Measurements from ENCODE around the gene MAP3K8.
"Not testable (repeated sequence)": the region's sequence is repeated elsewhere in the genome, so short reads cannot be mapped to it uniquely, and the experiment has no call there.

MAP3K8 gene

DNA sequence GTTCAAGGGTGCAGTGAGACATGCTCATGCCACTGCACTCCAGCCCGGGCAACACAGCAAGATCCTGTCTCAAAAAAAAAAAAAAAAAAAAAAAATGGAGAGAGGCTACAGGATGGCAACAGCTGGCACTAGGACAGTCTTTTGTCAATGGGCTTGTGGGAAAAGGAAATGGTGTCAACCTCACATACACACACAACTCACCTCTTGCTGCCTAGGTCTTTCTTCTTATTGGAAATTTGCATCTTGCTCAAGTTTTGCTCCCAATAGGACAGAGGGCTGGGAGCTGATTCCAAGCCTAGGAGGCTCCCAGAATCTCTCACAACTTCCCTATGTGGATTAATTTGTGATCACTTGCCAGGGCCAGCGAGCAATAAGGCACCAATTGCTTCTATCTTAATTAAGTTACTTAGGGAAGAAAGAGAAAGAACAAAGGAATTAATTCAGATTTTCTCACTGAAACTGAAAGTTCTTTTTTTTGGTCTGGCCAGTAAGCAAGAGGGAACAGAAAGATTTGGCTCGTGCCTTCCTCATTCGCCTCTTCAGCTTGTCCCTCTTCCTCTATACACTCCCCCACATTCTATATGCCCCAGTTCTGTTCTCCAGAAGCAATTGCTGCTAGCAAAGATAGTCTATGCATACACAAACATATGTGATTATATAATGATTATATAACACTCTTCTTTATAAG lies 33.8 kb downstream of the MAP3K8 start:
- Mint-ChIP-seq H3K27me3 (ENCODE audit: low read depth) (peaks cover 18% of the 10 kb centered on the region), H3K27ac (no peak overlapping the region), H3K9me3 (no peaks in the 10 kb centered on the region), H3K4me3 (no peak overlapping the region), H3K4me1 (ENCODE audit: low read depth) (peaks cover 12% of the 10 kb centered on the region), H3K36me3 (ENCODE audit: low read depth) (peaks cover 1% of the 10 kb centered on the region)
- no peak for DNase-seq (ENCODE audit: low spot score)

DNA sequence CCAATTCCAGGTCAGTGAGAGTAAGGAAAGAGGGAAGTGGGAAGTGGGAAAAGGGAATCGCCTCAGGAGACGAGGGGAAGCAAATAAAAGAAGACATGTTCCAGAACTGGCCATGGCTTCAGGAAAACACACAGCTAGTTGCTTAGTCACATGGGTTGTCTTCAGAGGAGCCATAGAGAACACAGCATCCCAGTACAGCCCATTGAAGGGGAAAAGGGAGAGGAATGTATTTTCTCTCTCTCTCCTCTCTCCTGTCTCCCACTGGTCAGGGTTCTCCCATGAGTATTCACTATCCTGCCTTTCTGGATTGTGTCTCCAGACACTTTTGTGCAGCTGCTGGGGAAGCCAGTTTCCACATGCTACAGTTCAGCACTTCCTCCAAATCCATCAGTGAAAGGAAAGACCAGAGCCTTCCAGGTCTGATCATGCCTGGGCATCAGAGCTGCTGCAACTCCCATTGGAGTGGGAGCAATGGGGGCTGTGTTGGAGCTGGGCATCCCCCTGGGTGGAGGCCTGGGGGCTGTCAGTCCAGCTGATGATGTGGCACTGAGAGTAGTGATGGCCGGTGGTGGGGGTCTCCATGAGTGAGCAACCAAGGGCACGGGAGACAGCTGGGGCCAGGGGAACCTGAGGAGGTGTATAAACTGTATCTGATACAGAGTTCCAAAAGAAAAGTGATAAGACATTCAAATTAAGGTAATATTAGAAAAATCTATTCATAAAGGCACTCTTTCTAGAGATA lies 38.6 kb downstream of the MAP3K8 start:
- no peak for DNase-seq (ENCODE audit: low spot score)
- H3K4me3 Mint-ChIP-seq, result no peak overlapping the region
- no peaks in the 10 kb centered on the region for H3K9me3 Mint-ChIP-seq
- H3K4me1 Mint-ChIP-seq (ENCODE audit: low read depth), result peaks cover 11% of the 10 kb centered on the region
- no peaks in the 10 kb centered on the region for H3K36me3 Mint-ChIP-seq (ENCODE audit: low read depth)
- peaks cover 22% of the 10 kb centered on the region for H3K27me3 Mint-ChIP-seq (ENCODE audit: low read depth)
- H3K27ac Mint-ChIP-seq, result no peak overlapping the region

DNA sequence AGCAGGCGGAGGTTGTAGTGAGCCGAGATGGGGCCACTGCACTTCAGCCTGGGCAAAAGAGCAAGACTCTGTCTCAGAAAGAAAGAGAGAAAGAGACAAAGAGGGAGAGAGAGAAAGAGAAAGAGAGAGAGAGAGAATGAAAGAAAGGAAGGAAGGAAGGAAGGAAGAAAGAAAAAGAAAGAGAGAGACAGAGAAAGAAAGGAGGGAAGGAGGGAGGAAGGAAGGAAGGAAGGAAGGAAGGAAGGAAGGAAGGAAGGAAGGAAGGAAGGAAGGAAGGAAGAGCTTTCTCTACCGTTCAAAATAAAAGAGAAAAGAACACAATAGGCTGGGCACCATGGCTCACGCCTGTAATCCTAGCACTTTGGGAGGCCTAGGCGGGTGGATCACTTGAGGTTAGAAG lies 41.5 kb downstream of the MAP3K8 start:
- H3K4me3 Mint-ChIP-seq; H3K27ac Mint-ChIP-seq; H3K36me3 Mint-ChIP-seq (ENCODE audit: low read depth); DNase-seq (ENCODE audit: low spot score); H3K4me1 Mint-ChIP-seq (ENCODE audit: low read depth); H3K9me3 Mint-ChIP-seq: not testable (repeated sequence)
- peaks cover 28% of the 10 kb centered on the region for H3K27me3 Mint-ChIP-seq (ENCODE audit: low read depth)

DNA sequence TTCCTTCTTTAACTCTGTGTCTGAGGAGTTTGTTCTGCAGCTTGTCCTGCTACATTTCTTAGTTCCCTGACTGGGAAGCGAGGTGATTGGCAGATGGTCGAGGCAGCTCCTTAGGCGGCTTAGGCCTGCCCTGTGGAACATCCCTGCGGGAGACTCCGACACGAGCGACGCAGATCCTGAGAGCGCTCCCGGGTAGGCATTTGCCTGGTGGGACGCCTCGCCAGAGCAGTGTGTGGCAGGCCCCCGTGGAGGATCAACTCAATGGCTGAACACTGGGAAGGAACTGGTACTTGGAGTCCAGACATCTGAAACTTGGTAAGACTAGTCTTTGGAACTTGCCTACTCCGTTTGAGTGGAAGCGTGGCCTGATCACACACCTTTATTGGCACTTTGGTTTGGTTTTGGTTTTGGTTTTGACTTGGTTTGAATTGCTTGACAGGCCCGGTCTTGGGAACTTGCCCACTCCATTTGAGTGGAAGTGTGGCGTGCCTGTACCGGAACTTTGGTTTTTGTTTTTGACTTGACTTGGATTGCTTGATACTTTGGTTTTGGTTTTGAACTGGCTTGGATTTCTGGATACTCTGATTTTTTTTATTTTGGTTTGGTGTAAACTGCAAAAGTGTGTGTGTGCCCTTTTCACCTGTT lies 42.6 kb downstream of the MAP3K8 start:
- Mint-ChIP-seq H3K27ac (no peak overlapping the region), H3K27me3 (ENCODE audit: low read depth) (peaks cover 32% of the 10 kb centered on the region), H3K36me3 (ENCODE audit: low read depth) (no peaks in the 10 kb centered on the region), H3K9me3 (peaks cover 2% of the 10 kb centered on the region), H3K4me1 (ENCODE audit: low read depth) (peaks cover 5% of the 10 kb centered on the region), H3K4me3 (no peak overlapping the region)
- no peak for DNase-seq (ENCODE audit: low spot score)

DNA sequence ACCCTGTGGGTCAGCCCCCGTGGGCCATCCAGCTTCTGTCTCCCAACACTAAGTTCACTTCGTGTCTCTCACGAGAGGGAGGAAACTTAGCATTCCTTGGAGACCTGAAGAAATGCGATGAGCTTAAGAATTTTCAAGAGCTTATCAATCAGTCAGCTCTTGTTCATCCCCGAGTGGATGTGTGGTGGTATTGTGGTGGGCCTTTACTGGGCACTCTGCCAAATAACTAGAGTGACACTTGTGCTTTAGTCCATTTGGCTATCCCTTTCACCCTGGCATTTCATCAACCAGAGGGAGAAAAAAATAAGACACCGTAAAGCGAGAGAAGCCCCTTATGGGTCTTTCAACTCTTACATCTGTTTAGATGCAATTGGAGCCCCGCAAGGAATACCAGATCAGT lies 45.5 kb downstream of the MAP3K8 start:
- not testable (repeated sequence) for H3K4me3 Mint-ChIP-seq; H3K36me3 Mint-ChIP-seq (ENCODE audit: low read depth); H3K9me3 Mint-ChIP-seq; H3K4me1 Mint-ChIP-seq (ENCODE audit: low read depth); DNase-seq (ENCODE audit: low spot score); H3K27ac Mint-ChIP-seq
- peaks cover 25% of the 10 kb centered on the region for H3K27me3 Mint-ChIP-seq (ENCODE audit: low read depth)

GRCh38 chr10:30481603-30482002 lies 47.6 kb downstream of the MAP3K8 start:
- peaks cover 3% of the 10 kb centered on the region for H3K4me1 Mint-ChIP-seq (ENCODE audit: low read depth)
- no peak for DNase-seq (ENCODE audit: low spot score)
- peaks cover 21% of the 10 kb centered on the region for H3K27me3 Mint-ChIP-seq (ENCODE audit: low read depth)
- H3K4me3 Mint-ChIP-seq, result no peak overlapping the region
- H3K36me3 Mint-ChIP-seq (ENCODE audit: low read depth), result no peaks in the 10 kb centered on the region
- no peak overlapping the region for H3K27ac Mint-ChIP-seq
- peaks cover 4% of the 10 kb centered on the region for H3K9me3 Mint-ChIP-seq

DNA sequence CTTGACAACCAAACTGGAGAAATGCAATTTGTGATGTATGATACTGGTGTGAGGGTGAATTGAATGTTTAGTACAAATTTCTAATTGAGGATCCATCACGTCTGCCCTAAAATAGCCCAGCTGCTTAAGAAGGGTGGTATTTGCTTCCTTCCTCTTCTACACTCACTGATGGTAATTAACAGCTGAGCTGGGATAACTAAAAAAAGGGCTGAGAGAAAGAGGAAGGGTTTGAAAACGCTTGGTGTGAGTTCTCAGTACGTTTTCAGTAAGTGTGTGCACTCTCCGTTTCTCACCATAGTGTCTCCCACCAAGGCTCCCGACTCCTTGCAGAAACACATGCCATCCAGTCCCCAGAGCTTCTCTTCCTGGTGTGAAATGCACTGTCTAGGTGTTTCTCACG lies 54.3 kb downstream of the MAP3K8 start:
- H3K36me3 Mint-ChIP-seq (ENCODE audit: low read depth), result no peaks in the 10 kb centered on the region
- no peak overlapping the region for H3K4me3 Mint-ChIP-seq
- H3K27ac Mint-ChIP-seq, result no peak overlapping the region
- H3K9me3 Mint-ChIP-seq, result no peaks in the 10 kb centered on the region
- DNase-seq (ENCODE audit: low spot score), result no peak
- H3K4me1 Mint-ChIP-seq (ENCODE audit: low read depth), result peaks cover 20% of the 10 kb centered on the region
- peaks cover 18% of the 10 kb centered on the region for H3K27me3 Mint-ChIP-seq (ENCODE audit: low read depth)

DNA sequence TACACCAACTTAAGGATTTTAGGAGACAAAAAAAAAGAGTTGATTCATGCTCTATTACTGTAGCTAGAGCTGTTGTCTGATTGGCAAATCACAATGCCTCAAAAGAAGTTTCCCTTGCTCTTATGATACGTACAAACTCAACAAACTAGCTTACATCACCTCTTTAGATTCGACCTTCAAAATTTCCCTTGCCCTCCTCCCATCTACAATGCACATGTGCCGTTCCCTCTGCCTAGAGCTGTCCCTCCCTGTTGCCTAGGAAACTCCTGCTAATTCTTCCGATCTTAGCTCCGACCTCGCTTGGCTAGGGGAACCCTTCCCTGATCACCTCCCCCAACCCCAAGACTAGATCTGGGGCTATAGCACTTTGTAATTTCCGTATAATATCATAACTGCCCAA lies 55.4 kb downstream of the MAP3K8 start:
- no peak overlapping the region for H3K4me3 Mint-ChIP-seq
- no peaks in the 10 kb centered on the region for H3K9me3 Mint-ChIP-seq
- H3K27ac Mint-ChIP-seq, result no peak overlapping the region
- peaks cover under 1% of the 10 kb centered on the region for H3K36me3 Mint-ChIP-seq (ENCODE audit: low read depth)
- H3K4me1 Mint-ChIP-seq (ENCODE audit: low read depth), result peaks cover 31% of the 10 kb centered on the region
- no peak for DNase-seq (ENCODE audit: low spot score)
- peaks cover 18% of the 10 kb centered on the region for H3K27me3 Mint-ChIP-seq (ENCODE audit: low read depth)

- peak overlapping the region; percentile 4 for H3K27ac Mint-ChIP-seq
- H3K27me3 Mint-ChIP-seq (ENCODE audit: low read depth), result peaks cover 18% of the 10 kb centered on the region
- H3K9me3 Mint-ChIP-seq, result no peaks in the 10 kb centered on the region
- H3K4me3 Mint-ChIP-seq, result no peak overlapping the region
- H3K4me1 Mint-ChIP-seq (ENCODE audit: low read depth), result peaks cover 38% of the 10 kb centered on the region
- peaks cover 2% of the 10 kb centered on the region for H3K36me3 Mint-ChIP-seq (ENCODE audit: low read depth)
- no peak for DNase-seq (ENCODE audit: low spot score)
These were observed 56.5 kb downstream of the MAP3K8 start for GRCh38 chr10:30490289-30491000.

GRCh38 chr10:30491204-30491915 lies 57.4 kb downstream of the MAP3K8 start:
- no peak overlapping the region for H3K27ac Mint-ChIP-seq
- H3K4me1 Mint-ChIP-seq (ENCODE audit: low read depth), result peaks cover 40% of the 10 kb centered on the region
- no peaks in the 10 kb centered on the region for H3K9me3 Mint-ChIP-seq
- DNase-seq (ENCODE audit: low spot score), result no peak
- H3K27me3 Mint-ChIP-seq (ENCODE audit: low read depth), result peaks cover 18% of the 10 kb centered on the region
- peaks cover 2% of the 10 kb centered on the region for H3K36me3 Mint-ChIP-seq (ENCODE audit: low read depth)
- H3K4me3 Mint-ChIP-seq, result no peak overlapping the region

GRCh38 chr10:30491916-30492515 lies 58.0 kb downstream of the MAP3K8 start:
- Mint-ChIP-seq H3K27ac (no peak overlapping the region), H3K4me3 (no peak overlapping the region), H3K4me1 (ENCODE audit: low read depth) (peaks cover 44% of the 10 kb centered on the region), H3K27me3 (ENCODE audit: low read depth) (peaks cover 16% of the 10 kb centered on the region), H3K9me3 (no peaks in the 10 kb centered on the region), H3K36me3 (ENCODE audit: low read depth) (peaks cover 2% of the 10 kb centered on the region)
- no peak for DNase-seq (ENCODE audit: low spot score)

DNA sequence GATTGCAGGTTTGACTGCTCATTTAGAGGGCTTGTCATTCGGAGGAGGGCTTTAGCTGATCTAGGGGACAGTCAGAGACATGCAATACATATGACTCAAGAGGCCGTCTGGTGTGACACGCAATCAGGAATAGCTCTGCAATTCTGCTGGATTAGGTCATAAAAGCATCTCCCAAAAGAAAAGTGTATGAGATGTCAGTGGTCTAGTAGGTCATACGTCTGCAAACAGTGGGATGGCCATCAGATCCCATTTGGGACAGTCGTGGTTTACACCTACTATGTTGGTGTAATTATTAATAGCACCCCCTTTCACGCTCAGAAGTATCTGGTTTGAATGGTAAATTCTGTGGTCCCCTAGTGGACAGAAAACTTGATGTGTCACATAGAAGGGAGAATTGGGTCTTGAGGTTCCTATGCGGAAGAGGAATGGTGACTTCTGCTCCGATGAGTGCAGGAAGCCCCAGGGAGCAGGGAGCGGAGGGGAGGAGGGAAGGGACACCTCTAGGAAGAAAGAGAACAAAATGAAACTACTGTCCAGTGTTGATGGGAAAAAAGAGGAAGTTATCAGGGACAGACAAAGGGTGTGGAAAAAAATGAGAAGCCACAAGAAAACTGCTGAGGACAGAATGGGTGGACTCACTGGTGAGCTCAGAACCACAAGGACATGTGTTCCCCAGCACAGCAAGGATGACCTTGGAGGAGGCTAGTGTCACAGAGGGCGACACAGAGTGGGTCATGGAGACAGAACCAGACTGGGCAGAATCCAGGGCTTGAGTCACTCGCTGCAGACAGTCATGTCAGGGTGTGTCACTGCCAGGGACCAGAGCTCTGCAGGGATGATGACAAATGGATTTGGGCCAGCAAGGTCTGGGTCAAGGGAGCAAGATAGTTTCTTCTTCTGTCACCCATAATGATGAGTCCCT lies 59.9 kb downstream of the MAP3K8 start:
- DNase-seq (ENCODE audit: low spot score), result no peak
- no peak overlapping the region for H3K4me3 Mint-ChIP-seq
- H3K27ac Mint-ChIP-seq, result peak overlapping the region; percentile 32
- no peaks in the 10 kb centered on the region for H3K9me3 Mint-ChIP-seq
- peaks cover 63% of the 10 kb centered on the region for H3K4me1 Mint-ChIP-seq (ENCODE audit: low read depth)
- H3K27me3 Mint-ChIP-seq (ENCODE audit: low read depth), result peaks cover 12% of the 10 kb centered on the region
- H3K36me3 Mint-ChIP-seq (ENCODE audit: low read depth), result peaks cover 4% of the 10 kb centered on the region

Measured in T-helper 2 cell treated with Interferon-gamma antibody and Interleukin-4, amounts not matched to agents 5 μg/mL and 100 μg/mL, for 36 hours (primary cell).